Measurements from ENCODE around the gene EEF1AKMT3.

EEF1AKMT3 gene

DNA sequence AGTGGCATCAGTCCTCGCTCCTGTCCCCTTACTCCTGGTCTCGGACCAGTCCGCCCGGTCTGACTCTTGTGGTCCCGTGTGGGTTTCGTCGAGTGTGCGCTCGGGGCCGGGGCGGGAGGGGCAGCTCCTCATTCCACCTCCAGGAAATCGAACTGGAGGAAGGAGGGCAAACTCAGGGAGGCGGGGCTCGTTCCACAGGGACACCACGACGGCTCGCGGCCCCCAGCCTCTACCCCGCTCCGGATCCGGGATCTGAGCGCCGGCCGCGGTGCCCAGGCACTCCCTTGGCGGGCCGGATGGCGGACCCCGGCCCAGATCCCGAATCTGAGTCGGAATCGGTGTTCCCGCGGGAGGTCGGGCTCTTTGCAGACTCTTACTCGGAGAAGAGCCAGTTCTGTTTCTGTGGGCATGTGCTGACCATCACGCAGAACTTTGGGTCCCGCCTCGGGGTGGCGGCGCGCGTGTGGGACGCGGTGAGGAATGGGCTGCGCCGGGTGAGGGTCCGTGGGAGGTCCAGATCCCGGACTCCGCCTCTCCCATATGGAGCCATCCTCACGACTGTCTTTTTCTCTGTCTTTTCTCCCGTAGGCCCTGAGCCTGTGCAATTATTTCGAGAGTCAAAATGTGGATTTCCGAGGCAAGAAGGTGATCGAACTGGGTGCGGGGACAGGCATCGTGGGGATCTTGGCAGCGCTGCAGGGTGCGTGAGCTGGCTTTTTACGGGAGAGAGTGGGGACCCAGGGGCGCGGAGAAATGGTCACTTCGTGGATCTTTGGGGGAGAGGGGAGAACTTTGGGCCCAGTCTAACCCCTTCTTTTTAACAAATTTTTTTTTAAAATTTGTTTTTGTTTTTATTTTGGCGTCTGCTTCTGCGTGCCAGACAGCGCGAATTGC is at the start of gene EEF1AKMT3:
Gene EEF1AKMT3 (plus strand): TSS at position 186 of the 894 bp plus-strand sequence. CDS start 111 bp downstream, at position 297.
- in situ Hi-C loops (cut with MboI; ENCODE audit: low sequenced_read_pairs): no loop called here

DNA sequence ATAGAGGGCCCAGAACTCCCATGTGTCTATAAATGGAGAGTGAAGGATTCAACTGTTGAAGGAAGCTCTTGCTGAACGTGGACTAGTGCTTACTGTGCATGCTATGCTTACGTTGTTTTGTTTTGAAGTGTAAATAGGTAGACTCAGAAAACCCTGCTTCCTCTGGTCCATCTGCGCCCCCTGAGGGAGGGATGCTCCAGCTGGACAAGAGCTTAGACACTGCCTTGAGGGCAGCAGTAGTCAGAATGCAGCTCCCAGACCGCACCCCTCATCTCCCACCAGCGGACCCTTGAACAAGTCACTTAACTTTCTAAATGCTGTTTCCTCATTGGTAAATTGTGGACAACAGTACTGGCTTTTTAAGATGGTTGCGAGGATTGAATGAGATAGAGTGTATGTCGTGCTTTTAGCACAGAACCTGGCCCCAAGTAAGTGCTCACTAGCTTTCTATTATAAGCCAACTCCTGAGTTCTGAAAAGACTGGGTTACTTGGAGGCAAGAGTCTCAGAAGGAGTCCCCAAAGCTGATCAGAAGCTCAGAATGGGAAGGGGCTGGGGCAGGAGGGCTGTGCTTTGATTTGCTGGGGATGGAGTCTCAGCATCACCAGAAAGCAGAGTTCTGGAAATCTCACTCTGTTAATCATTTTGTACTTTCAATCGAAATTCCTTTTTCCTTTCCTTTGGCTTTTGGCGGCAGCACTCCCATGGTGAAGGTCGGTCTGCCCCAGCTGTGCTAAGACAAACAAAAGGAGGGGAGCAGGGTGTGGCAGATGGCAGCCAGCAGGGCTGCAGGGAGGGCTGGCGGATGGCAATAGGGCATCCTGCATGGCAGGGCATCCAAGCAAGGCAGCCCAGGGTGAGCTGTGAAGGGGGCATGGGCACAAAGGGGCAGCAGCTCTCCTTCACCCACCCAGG is 49.4 kb upstream of the EEF1AKMT3 start:
- in situ Hi-C loops (cut with MboI; ENCODE audit: low sequenced_read_pairs): no loop called here

- in situ Hi-C loops (cut with MboI; ENCODE audit: low sequenced_read_pairs): no loop called here
Observed at GRCh38 chr12:57723630-57723962, 48.8 kb upstream of the EEF1AKMT3 start.

- in situ Hi-C loops (cut with MboI; ENCODE audit: low sequenced_read_pairs): no loop called here
Observed at GRCh38 chr12:57724003-57724935, 48.1 kb upstream of the EEF1AKMT3 start.

GRCh38 chr12:57724936-57725740 is 47.3 kb upstream of the EEF1AKMT3 start:
- in situ Hi-C loops (cut with MboI; ENCODE audit: low sequenced_read_pairs): no loop called here

DNA sequence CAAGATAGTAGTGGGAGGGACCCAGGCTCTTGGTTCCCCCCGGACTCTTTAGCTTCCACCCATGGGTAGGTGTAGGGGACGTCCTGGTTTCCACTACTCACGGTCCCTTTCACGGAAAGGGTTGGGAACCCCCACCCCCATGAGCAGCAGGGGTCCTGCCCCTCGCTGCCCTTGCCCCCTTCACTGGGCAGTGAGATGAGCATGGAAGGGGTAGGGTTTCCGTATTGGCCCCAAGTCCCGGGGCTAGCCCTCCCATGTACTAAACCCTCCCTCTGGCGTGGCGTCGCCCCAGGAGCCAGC is 46.6 kb upstream of the EEF1AKMT3 start:
- in situ Hi-C loops (cut with MboI; ENCODE audit: low sequenced_read_pairs): no loop called here

GRCh38 chr12:57726151-57726883 is 46.1 kb upstream of the EEF1AKMT3 start:
- in situ Hi-C loops (cut with MboI; ENCODE audit: low sequenced_read_pairs): no loop called here

DNA sequence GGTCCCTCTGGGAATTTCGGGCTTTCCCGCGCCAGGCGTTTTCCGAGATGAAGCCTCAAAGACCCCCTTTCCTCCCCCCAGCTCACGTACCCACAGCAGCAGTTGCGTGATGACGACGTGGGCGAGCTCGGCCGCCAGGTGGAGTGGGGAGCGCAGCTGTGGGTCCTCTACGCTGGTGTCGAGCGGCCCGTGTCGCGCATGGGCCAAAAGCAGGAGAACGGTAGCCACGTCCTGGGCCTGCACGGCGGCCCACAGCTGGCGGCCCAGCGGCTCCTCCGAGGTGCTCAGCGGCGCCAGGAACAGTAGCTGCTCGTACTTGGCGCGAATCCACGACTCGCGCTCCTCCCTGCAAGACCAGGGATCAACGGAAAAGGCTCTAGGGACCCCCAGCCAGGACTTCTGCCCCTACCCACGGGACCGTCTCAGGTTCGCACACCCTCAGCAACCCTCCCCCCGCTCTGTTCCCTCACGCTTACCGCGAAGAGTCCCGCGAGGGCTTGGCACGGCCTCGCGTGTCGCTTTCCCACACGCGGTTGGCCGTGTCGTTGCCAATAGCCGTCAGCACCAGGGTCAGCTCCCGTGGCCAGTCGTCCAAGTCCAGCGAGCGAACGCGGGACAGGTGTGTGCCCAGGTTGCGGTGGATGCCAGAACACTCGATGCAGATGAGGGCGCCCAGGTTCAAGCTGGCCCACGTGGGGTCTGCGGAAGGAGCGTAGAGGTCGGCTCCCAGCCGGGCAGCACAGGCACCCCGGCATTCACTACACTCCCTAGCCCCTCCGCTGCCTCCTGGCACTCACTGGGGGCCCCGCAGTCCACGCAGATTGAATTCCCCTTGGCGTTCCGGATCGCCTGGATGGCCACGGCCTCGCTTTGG is 45.3 kb upstream of the EEF1AKMT3 start:
- in situ Hi-C loops (cut with MboI; ENCODE audit: low sequenced_read_pairs): no loop called here

- in situ Hi-C loops (cut with MboI; ENCODE audit: low sequenced_read_pairs): no loop called here
Observed at GRCh38 chr12:57727758-57728395, 44.5 kb upstream of the EEF1AKMT3 start.

DNA sequence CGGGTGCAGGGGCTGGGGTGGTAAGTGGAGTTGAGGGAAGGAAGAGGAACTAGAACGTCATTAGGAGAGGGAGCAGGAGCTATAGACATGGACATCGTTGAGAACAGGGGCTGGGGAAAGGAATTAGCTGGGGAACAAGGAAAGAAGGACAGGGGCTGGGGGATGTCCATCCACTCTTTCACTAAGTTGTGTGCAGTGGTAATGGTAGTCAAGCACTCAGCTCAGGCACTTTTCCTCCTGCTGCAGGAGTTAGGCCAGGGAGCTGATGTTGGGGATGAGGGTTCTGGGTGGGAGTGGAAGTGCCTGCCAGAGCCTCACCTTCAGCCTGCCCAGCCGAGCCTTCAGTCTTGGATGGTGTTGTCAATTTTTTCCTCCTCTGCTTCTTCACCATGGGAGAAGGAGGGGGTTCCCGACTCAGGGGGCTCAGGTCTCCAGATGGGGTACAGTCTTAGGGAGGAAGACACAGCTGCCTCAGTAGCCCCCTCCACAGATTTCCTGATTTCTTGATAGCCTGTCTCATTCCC is 43.0 kb upstream of the EEF1AKMT3 start:
- in situ Hi-C loops (cut with MboI; ENCODE audit: low sequenced_read_pairs): no loop called here

DNA sequence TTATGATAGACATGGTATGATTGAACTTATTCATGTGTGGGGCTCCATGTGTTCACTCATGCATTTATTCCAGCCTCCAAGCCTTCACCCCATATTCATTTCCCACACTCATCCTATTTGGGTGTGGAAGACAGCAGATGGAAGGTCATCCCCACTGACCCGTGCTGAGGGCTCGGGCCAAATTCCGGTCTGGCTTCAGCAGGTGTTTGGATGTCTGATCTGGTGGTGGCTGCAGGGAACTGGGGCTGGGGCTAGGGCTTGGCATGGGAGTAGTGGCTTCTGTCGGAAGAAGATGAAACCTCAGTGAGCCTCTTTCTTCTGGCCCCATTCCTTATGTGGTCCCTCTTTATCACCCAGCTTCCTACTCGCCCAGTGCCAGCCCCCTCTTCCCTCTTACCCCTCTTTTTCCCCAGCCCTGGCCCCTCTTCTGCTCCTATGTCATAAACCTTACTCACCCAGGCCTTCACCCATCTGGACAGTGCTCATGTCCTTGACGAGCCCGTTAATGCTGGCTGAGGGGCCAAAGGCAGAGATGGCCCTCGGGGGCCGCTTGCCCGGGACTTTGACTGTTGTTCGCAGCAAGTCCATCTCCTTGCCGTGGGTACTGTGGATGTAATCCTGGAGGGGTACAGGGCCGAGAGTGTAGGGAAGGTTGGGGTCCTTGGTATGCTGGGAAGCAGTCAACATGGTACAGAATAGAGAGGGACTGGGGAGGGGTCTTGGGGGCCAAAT is 41.9 kb upstream of the EEF1AKMT3 start:
- in situ Hi-C loops (cut with MboI; ENCODE audit: low sequenced_read_pairs): no loop called here

GRCh38 chr12:57731411-57732080 is 40.9 kb upstream of the EEF1AKMT3 start:
- in situ Hi-C loops (cut with MboI; ENCODE audit: low sequenced_read_pairs): no loop called here

DNA sequence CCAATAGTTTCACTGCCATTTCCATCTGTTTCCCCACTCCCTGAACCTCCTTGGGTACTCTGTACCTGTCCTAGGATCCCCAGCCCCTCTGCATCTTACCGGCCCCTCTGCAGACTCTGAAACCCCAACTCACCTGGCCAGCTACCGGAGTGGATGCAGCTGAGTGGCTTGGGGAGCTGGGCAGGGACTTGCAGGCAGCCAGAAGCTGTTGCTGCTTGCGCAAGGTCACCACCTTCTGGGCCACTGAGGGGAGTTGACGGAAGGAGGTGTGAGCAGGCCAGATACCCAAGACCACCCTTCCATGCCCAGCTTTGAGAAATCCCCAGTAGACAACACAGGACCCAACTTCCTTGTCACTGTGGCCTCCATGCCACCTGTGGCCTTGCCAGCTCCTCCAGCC is 40.1 kb upstream of the EEF1AKMT3 start:
- in situ Hi-C loops (cut with MboI; ENCODE audit: low sequenced_read_pairs): no loop called here

GRCh38 chr12:57732726-57733593 is 39.5 kb upstream of the EEF1AKMT3 start:
- in situ Hi-C loops (cut with MboI; ENCODE audit: low sequenced_read_pairs): no loop called here

GRCh38 chr12:57733928-57734327 is 38.5 kb upstream of the EEF1AKMT3 start:
- in situ Hi-C loops (cut with MboI; ENCODE audit: low sequenced_read_pairs): no loop called here

GRCh38 chr12:57734591-57734990 is 37.8 kb upstream of the EEF1AKMT3 start:
- in situ Hi-C loops (cut with MboI; ENCODE audit: low sequenced_read_pairs): no loop called here

Data from HL-60/S4 treated with retinoic acid at 250 ng/mL for 4 days and 3 days (cell line).